ENCODE measurements around the gene HMX1. TPM values are rescaled to one million over a fixed set of nuclear protein-coding genes. Genes with fewer than 3 reads are reported as not detected.

The HMX1 gene
- total and polyA plus RNA-seq, 2 donors (not counting 3 experiments of a cell fraction or from before 2014, with no cell fraction given): not detected

DNA sequence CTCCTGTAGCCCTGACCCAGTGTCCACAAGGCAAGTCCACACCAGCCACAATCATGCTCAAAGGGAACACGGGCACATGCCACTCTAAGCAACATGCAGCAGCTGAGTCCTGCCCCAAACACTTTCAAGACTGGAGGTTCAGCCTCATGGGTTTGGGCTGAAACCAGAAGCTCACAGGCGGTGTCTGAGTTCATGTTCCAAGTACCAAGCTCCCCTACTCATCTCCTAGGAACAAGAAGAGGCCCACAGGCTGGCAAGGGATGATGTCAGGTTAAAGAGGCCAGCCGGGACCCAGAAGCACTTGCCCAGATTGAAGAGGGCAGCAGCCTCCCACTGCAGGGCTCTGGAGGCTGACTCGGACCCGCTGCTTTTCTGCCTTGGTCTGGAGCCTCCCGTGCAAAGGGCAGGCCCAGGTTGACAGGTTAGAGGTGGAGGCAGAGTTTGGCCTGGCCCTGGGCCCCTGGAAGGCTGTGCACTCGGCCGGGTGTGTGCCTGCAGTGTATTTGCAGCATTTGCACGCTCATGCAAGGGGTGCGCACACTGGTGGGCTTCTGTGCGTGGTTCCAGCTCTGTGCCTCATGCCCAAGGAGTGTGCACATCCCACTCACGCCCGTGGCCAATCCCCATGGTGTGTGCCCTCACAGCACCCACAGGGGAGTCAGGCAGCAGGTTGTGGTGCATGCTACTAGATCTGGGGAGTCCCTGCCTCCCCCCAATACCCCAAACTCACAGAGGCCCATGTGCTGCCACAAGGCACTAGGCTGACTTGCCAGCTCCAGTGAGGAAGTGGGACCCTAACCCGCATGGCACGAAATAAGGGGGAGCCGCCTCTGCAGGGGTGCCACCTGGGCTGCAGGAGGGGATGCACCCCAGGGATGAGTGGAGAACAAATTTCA, 2.4 kb downstream of the HMX1 start:
- no peak for FAIRE-seq
- Histone ChIP-seq H3K27me3 (ENCODE audit: control insufficient read depth in 2 of 2, insufficient read depth in 2 of 2, low read length in 2 of 2) (peaks cover 73 to 86% of the 10 kb centered on the region in 2 experiments), H3K79me2 (ENCODE audit: control insufficient read depth, insufficient read depth, low read length) (no peaks in the 10 kb centered on the region), H3K4me3 (replicated peaks in 1 of 3; ENCODE audit: insufficient read depth in 1 of 3, low read depth in 1 of 3, low read length in 3 of 3) (no peak overlapping the region), H3K27ac (ENCODE audit: insufficient read depth, low read depth, low read length) (no peak overlapping the region), H4K20me1 (replicated peaks; ENCODE audit: control insufficient read depth, extremely low read depth, insufficient read depth, low read length) (no peaks in the 10 kb centered on the region), H3K9me3 (replicated peaks; ENCODE audit: control insufficient read depth, insufficient read depth, low read length) (no peaks in the 10 kb centered on the region), H3K4me2 (ENCODE audit: insufficient read depth, low read length) (no peak overlapping the region), H3K4me1 (ENCODE audit: control insufficient read depth, extremely low read depth, insufficient read depth, low read length) (no peaks in the 10 kb centered on the region), H3K36me3 (ENCODE audit: control insufficient read depth in 2 of 2, extremely low read depth in 1 of 2, insufficient read depth in 2 of 2, low read length in 2 of 2) (no peaks in the 10 kb centered on the region), H3K9ac (replicated peaks; ENCODE audit: extremely low read depth, insufficient read depth, low read length) (no peak overlapping the region), H2AFZ (ENCODE audit: low read depth, low read length) (no peak overlapping the region), H3K9me1 (replicated peaks; ENCODE audit: control insufficient read depth, extremely low read depth, insufficient read depth, low read length) (no peaks in the 10 kb centered on the region)
- TF ChIP-seq MAX (IDR thresholded peaks at IDR 0.05; ENCODE audit: insufficient read depth, insufficient read length): no peak
- no peak for TF ChIP-seq POLR2A (IDR thresholded peaks at IDR 0.05; ENCODE audit: low read depth, low read length)
- TF ChIP-seq CTCF (IDR thresholded peaks at IDR 0.05; ENCODE audit: extremely low read depth in 1 of 2, insufficient read depth in 1 of 2, low read depth in 1 of 2, low read length in 2 of 2): no peak
- TF ChIP-seq GATA2 (IDR thresholded peaks at IDR 0.05; ENCODE audit: insufficient read depth, insufficient read length, low read depth, low read length): no peak
- TF ChIP-seq FOS (IDR thresholded peaks at IDR 0.05; ENCODE audit: borderline replicate concordance, insufficient read depth, low read length): no peak
- TF ChIP-seq JUN (IDR thresholded peaks at IDR 0.05; ENCODE audit: borderline replicate concordance, insufficient read depth, insufficient read length, low read depth): no peak
- no peak for TF ChIP-seq POLR2AphosphoS5 (IDR thresholded peaks at IDR 0.05; ENCODE audit: insufficient read depth, low read depth, low read length)
- TF ChIP-seq EZH2 (IDR thresholded peaks at IDR 0.05; ENCODE audit: borderline replicate concordance, low read depth, low read length, severe bottlenecking): no peak
- no peak for TF ChIP-seq MYC (IDR thresholded peaks at IDR 0.05; ENCODE audit: low read depth, low read length)
- no peak for DNase-seq (ENCODE audit: low read depth, low spot score)
- dilution Hi-C loops (cut with MboI; ENCODE audit: extremely low pct_ligation_motif_present, low sequenced_read_pairs) (no loop called here), intact Hi-C loops (cut with micrococcal nuclease) (no loop called here)
- ChIA-PET CTCF (interaction anchor here (1.2 to 1.9 kb wide), 2 partner anchors 10 to 13 kb away, joined by 4 read pairs; no protein-coding TSS in a partner anchor), POLR2A (no interaction called here)
- no TSS peak for BruUV-seq (replicated peaks)
